ENCODE results near the gene MPZL1.

The MPZL1 gene

GRCh38 chr1:167695756-167696561 lies 25.8 kb upstream of the MPZL1 start:
- DNase-seq, result no peak

GRCh38 chr1:167697667-167698141 lies 24.1 kb upstream of the MPZL1 start:
- no peak for DNase-seq

- no peak for DNase-seq
Observed at GRCh38 chr1:167698313-167698712, 23.5 kb upstream of the MPZL1 start.

GRCh38 chr1:167701510-167701909 lies 20.3 kb upstream of the MPZL1 start:
- DNase-seq, result no peak

GRCh38 chr1:167703557-167703956 lies 18.2 kb upstream of the MPZL1 start:
- DNase-seq, result no peak

GRCh38 chr1:167704715-167705114 lies 17.1 kb upstream of the MPZL1 start:
- DNase-seq, result no peak

GRCh38 chr1:167705250-167705649 lies 16.5 kb upstream of the MPZL1 start:
- no peak for DNase-seq

GRCh38 chr1:167706363-167706762 lies 15.4 kb upstream of the MPZL1 start:
- no peak for DNase-seq

- no peak for DNase-seq
Observed at GRCh38 chr1:167706931-167707877, 14.6 kb upstream of the MPZL1 start.

GRCh38 chr1:167707942-167708341 lies 13.8 kb upstream of the MPZL1 start:
- no peak for DNase-seq

- no peak for DNase-seq
Observed at GRCh38 chr1:167708940-167709389, 12.8 kb upstream of the MPZL1 start.

- no peak for DNase-seq
Observed at GRCh38 chr1:167710836-167711235, 10.9 kb upstream of the MPZL1 start.

GRCh38 chr1:167711797-167712196 lies 10.0 kb upstream of the MPZL1 start:
- no peak for DNase-seq

GRCh38 chr1:167713330-167714081 lies 8.3 kb upstream of the MPZL1 start:
- DNase-seq, result no peak

- no peak for DNase-seq
Observed at GRCh38 chr1:167714098-167714438, 7.7 kb upstream of the MPZL1 start.

GRCh38 chr1:167714439-167715156 lies 7.2 kb upstream of the MPZL1 start:
- DNase-seq, result peak; percentile 46

- DNase-seq, result peak; percentile 59
Observed at GRCh38 chr1:167715157-167715999, 6.4 kb upstream of the MPZL1 start.

GRCh38 chr1:167716000-167716271 lies 5.8 kb upstream of the MPZL1 start:
- no peak for DNase-seq

GRCh38 chr1:167717351-167717750 lies 4.4 kb upstream of the MPZL1 start:
- no peak for DNase-seq

- no peak for DNase-seq
Observed at GRCh38 chr1:167718914-167719691, 2.7 kb upstream of the MPZL1 start.
